H9 (cell line): ENCODE results near the gene DPH3. TPM values are rescaled to one million over a fixed set of nuclear protein-coding genes. Genes with fewer than 3 reads are reported as not detected.

Source experiments
- DNase-seq: peaks from one replicate; pipeline ENCODE4 v3.0.0-alpha.2; 2017
- H2AFZ ChIP-seq: one replicate; pipeline ENCODE4 v1.6.1; 2013; ENCODE audit warnings: mild to moderate bottlenecking, low read length, control low read depth, moderate library complexity
- H2AK5ac ChIP-seq: 2 replicates; pipeline ENCODE4 v1.6.1; 2013; ENCODE audit warnings: low read length, control low read depth, mixed read lengths; ENCODE audit not compliant: insufficient read length
- H2BK120ac ChIP-seq: one replicate; pipeline ENCODE4 v1.6.1; 2013; ENCODE audit warnings: low read depth, mild to moderate bottlenecking, low read length, control low read depth, inconsistent platforms; ENCODE audit not compliant: poor library complexity, severe bottlenecking
- H2BK12ac ChIP-seq: 2 replicates; pipeline ENCODE4 v1.6.1; 2013; ENCODE audit warnings: low read length, control low read depth, mixed read lengths, low read depth; ENCODE audit not compliant: insufficient read length
- H2BK15ac ChIP-seq: 2 replicates; pipeline ENCODE4 v1.6.1; 2013; ENCODE audit warnings: low read depth, low read length, control low read depth
- H2BK20ac ChIP-seq: one replicate; pipeline ENCODE4 v1.6.1; 2013; ENCODE audit warnings: low read depth, mild to moderate bottlenecking, low read length, control low read depth, inconsistent platforms; ENCODE audit not compliant: poor library complexity, severe bottlenecking
- H2BK5ac ChIP-seq: 2 replicates; pipeline ENCODE4 v1.6.1; 2013; ENCODE audit warnings: low read length, control low read depth, mixed read lengths; ENCODE audit not compliant: insufficient read length
- H3K14ac ChIP-seq: 2 replicates; pipeline ENCODE4 v1.6.1; 2013; ENCODE audit warnings: low read length, control low read depth; ENCODE audit not compliant: insufficient read depth
- H3K18ac ChIP-seq: 2 replicates; pipeline ENCODE4 v1.6.1; 2013; ENCODE audit warnings: low read depth, mild to moderate bottlenecking, mixed read lengths, low read length, control low read depth; ENCODE audit not compliant: insufficient read length
- H3K23ac ChIP-seq: 2 replicates; pipeline ENCODE4 v1.6.1; 2013; ENCODE audit warnings: low read length, control low read depth, mixed read lengths, low read depth; ENCODE audit not compliant: insufficient read length
- H3K23me2 ChIP-seq: 2 replicates; pipeline ENCODE4 v1.6.1; 2013; ENCODE audit warnings: low read depth, mild to moderate bottlenecking, mixed read lengths, low read length, control low read depth; ENCODE audit not compliant: insufficient read length, poor library complexity, severe bottlenecking
- H3K27ac ChIP-seq: 2 replicates; pipeline ENCODE4 v1.5.1; 2013; ENCODE audit warnings: low read length, control low read depth, mixed read lengths, low read depth; ENCODE audit not compliant: insufficient read length
- H3K27me3 ChIP-seq: 2 replicates; pipeline ENCODE4 v1.6.1; 2013; ENCODE audit warnings: low read length, control low read depth, inconsistent platforms; ENCODE audit not compliant: insufficient read depth
- H3K4ac ChIP-seq: 2 replicates; pipeline ENCODE4 v1.6.1; 2013; ENCODE audit warnings: low read depth, mild to moderate bottlenecking, control low read depth, inconsistent platforms, low read length, moderate library complexity
- H3K4me1 ChIP-seq: 2 replicates; pipeline ENCODE4 v1.6.1; 2013; ENCODE audit warnings: low read length, control low read depth, inconsistent platforms; ENCODE audit not compliant: insufficient read depth
- H3K4me2 ChIP-seq: 2 replicates; pipeline ENCODE4 v1.6.1; 2013; ENCODE audit warnings: low read length, control low read depth, mixed read lengths; ENCODE audit not compliant: insufficient read length, insufficient read depth
- H3K56ac ChIP-seq: 2 replicates; pipeline ENCODE4 v1.6.1; 2013; ENCODE audit warnings: low read depth, mild to moderate bottlenecking, mixed read lengths, low read length, control low read depth; ENCODE audit not compliant: insufficient read length
- H3K79me1 ChIP-seq: 2 replicates; pipeline ENCODE4 v1.6.1; 2013; ENCODE audit warnings: low read depth, mild to moderate bottlenecking, moderate library complexity, low read length, control low read depth, inconsistent platforms; ENCODE audit not compliant: insufficient read depth, poor library complexity, severe bottlenecking
- H3K79me2 ChIP-seq: 2 replicates; pipeline ENCODE4 v1.6.1; 2013; ENCODE audit warnings: low read length, control low read depth, inconsistent platforms; ENCODE audit not compliant: insufficient read depth
- H3K9ac ChIP-seq: 2 replicates; pipeline ENCODE4 v1.6.1; 2013; ENCODE audit warnings: low read length, control low read depth, mixed read lengths; ENCODE audit not compliant: insufficient read length; ENCODE audit errors: extremely low read depth
- H3K9me3 ChIP-seq: one replicate; pipeline ENCODE4 v1.6.1; 2013; ENCODE audit warnings: low read depth, low read length, inconsistent platforms; ENCODE audit not compliant: control insufficient read depth
- H3T11ph ChIP-seq: one replicate; pipeline ENCODE4 v1.6.1; 2013; ENCODE audit warnings: mild to moderate bottlenecking, low read length, control low read depth, inconsistent platforms
- H4K20me1 ChIP-seq: one replicate; pipeline ENCODE4 v1.6.1; 2013; ENCODE audit not compliant: control insufficient read depth, insufficient read length, insufficient read depth
- H4K5ac ChIP-seq: 2 replicates; pipeline ENCODE4 v1.6.1; 2013; ENCODE audit warnings: low read depth, mild to moderate bottlenecking, mixed read lengths, low read length, control low read depth; ENCODE audit not compliant: insufficient read length
- H4K8ac ChIP-seq: replicated peaks from 2 replicates; pipeline ENCODE4 v1.6.1; 2013; ENCODE audit warnings: low read length, control low read depth, mixed read lengths, low read depth; ENCODE audit not compliant: insufficient read length
- H4K91ac ChIP-seq: 2 replicates; pipeline ENCODE4 v1.6.1; 2013; ENCODE audit warnings: low read depth, mild to moderate bottlenecking, moderate library complexity, mixed read lengths, low read length, control low read depth; ENCODE audit not compliant: insufficient read length
- H3K27ac Mint-ChIP-seq, 3 experiments: 2 replicates in 2 of 3; 3 replicates in 1 of 3; pipeline ENCODE4 v1.8.0; 2020 to 2021; ENCODE audit warnings: mixed read lengths in 3 of 3, mild to moderate bottlenecking in 1 of 3, moderate library complexity in 1 of 3
- H3K27me3 Mint-ChIP-seq: 2 replicates; pipeline ENCODE4 v1.8.0; 2021; ENCODE audit warnings: low read depth, mild to moderate bottlenecking, moderate library complexity, mixed read lengths
- H3K36me3 Mint-ChIP-seq, 3 experiments: 2 replicates in 2 of 3; 3 replicates in 1 of 3; pipeline ENCODE4 v1.8.0; 2020 to 2021; ENCODE audit warnings: low read depth in 3 of 3, mixed read lengths in 3 of 3; ENCODE audit not compliant: insufficient read depth in 1 of 3
- H3K4me1 Mint-ChIP-seq, 2 experiments: 2 replicates each; pipeline ENCODE4 v1.8.0; 2020; ENCODE audit warnings: mixed read lengths in 2 of 2
- H3K4me3 Mint-ChIP-seq, 2 experiments: 2 replicates in 1 of 2; 3 replicates in 1 of 2; pipeline ENCODE4 v1.8.0; 2020 to 2021; ENCODE audit warnings: mild to moderate bottlenecking in 2 of 2, mixed read lengths in 2 of 2, moderate library complexity in 1 of 2
- H3K9me3 Mint-ChIP-seq, 2 experiments: 2 replicates in 1 of 2; 3 replicates in 1 of 2; pipeline ENCODE4 v1.8.0; 2020; ENCODE audit warnings: mild to moderate bottlenecking in 2 of 2, mixed read lengths in 2 of 2, moderate library complexity in 1 of 2
- CTCF ChIP-seq: fragments of 200-600 bp; sonication (generic); conservative IDR thresholded peaks from 3 replicates; pipeline ENCODE4 v1.8.0; 2021; ENCODE audit warnings: antibody characterized with exemption, mild to moderate bottlenecking
- WGBS: extraction: QIAGEN DNeasy Blood & Tissue Kit; methylation state at CpG from one replicate; pipeline ENCODE4 v1.1.7; 2013; ENCODE audit warnings: missing lambda C conversion rate, low lambda C conversion rate, mixed read lengths; ENCODE audit not compliant: insufficient read length; ENCODE audit errors: extremely low coverage; 5-methylcytosine and 5-hydroxymethylcytosine counted together
- total RNA-seq: library from RNA; stranded (reverse); gene quantifications from 2 replicates; pipeline ENCODE4 v1.2.1, GENCODE V29; 2021

The DPH3 gene
- total RNA-seq, 1 experiment from 2014 or later = 36.2 TPM

GRCh38 chr3:16254916-16255315, 9.8 kb downstream of the DPH3 start:
- Mint-ChIP-seq H3K4me1 (no peaks in the 10 kb centered on the region), H3K36me3 (peaks cover 1 to 5% (median 4%) of the 10 kb centered on the region in 3 experiments; a peak in 4 of 7 replicates), H3K9me3 (no peaks in the 10 kb centered on the region), H3K27ac (no peak overlapping the region; a peak in 1 of 7 replicates), H3K4me3 (no peak overlapping the region), H3K27me3 (no peaks in the 10 kb centered on the region; the same call in 1 of the 2 replicates)
- H3K27me3 ChIP-seq = no peaks in the 10 kb centered on the region
- H3K4me1 ChIP-seq = no peaks in the 10 kb centered on the region
- H2BK5ac ChIP-seq = no peak overlapping the region
- no peak overlapping the region for H2AK5ac ChIP-seq
- H3K23ac ChIP-seq = no peak overlapping the region
- no peak overlapping the region for H2BK12ac ChIP-seq
- H3K23me2 ChIP-seq = no peaks in the 10 kb centered on the region
- no peak overlapping the region for H3K4me2 ChIP-seq
- no peak overlapping the region for H3K18ac ChIP-seq
- H4K5ac ChIP-seq = no peak overlapping the region
- H2BK120ac ChIP-seq = no peak overlapping the region
- no peak overlapping the region for H3K9ac ChIP-seq
- no peak for DNase-seq
- H3K14ac ChIP-seq = no peak overlapping the region
- no peak overlapping the region for H3K27ac ChIP-seq
- H3K56ac ChIP-seq = no peak overlapping the region
- no peaks in the 10 kb centered on the region for H3K79me2 ChIP-seq
- no peaks in the 10 kb centered on the region for H4K20me1 ChIP-seq
- H4K91ac ChIP-seq = no peak overlapping the region
- no peak overlapping the region for H2AFZ ChIP-seq
- WGBS = no CpG with 5 or more reads among the region's 5 CpGs
- H3K9me3 ChIP-seq = no peaks in the 10 kb centered on the region
- no peak overlapping the region for H3T11ph ChIP-seq
- no peaks in the 10 kb centered on the region for H3K79me1 ChIP-seq
- no peak overlapping the region for H3K4ac ChIP-seq
- TF ChIP-seq CTCF = no peak
- H2BK20ac ChIP-seq = no peak overlapping the region
- H4K8ac ChIP-seq = no peak overlapping the region
- H2BK15ac ChIP-seq = no peak overlapping the region
